ENCODE results near the gene PRDM1. TPM values are rescaled to one million over a fixed set of nuclear protein-coding genes. Genes with fewer than 3 reads are reported as not detected.

Gene PRDM1
- total RNA-seq, 4 donors from 2014 or later: 31.3 to 51.9 (median 40.9) TPM

GRCh38 chr6:106090001-106090400 lies 3.9 kb downstream of the PRDM1 start:
- no peak for DNase-seq (ENCODE audit: low spot score in 2 of 2)
- WGBS, 2 donors: 67 to 70% methylated on average over 4 of the region's 4 CpGs
- intact Hi-C loops (cut with DNase I; ENCODE audit: low total_unique reads): no loop called here
- H3K4me3 ChIP-seq (ENCODE audit: low read depth, poor library complexity, severe bottlenecking): no peak overlapping the region
- TF ChIP-seq POLR2A (IDR thresholded peaks at IDR 0.05) (no peak), CTCF (IDR thresholded peaks at IDR 0.05) (no peak)

- TF ChIP-seq POLR2A (IDR thresholded peaks at IDR 0.05) (no peak), CTCF (IDR thresholded peaks at IDR 0.05) (no peak)
- H3K4me3 ChIP-seq (ENCODE audit: low read depth, poor library complexity, severe bottlenecking): no peak overlapping the region
- WGBS, 2 donors: 93 to 96% methylated on average over 5 of the region's 5 CpGs
- intact Hi-C loops (cut with DNase I; ENCODE audit: low total_unique reads): no loop called here
- no peak for DNase-seq (ENCODE audit: low spot score in 2 of 2)
Measured at GRCh38 chr6:106092279-106092678, 6.1 kb downstream of the PRDM1 start.

GRCh38 chr6:106094261-106094963 lies 8.3 kb downstream of the PRDM1 start:
- intact Hi-C loops (cut with DNase I; ENCODE audit: low total_unique reads): no loop called here
- TF ChIP-seq CTCF (IDR thresholded peaks at IDR 0.05): no peak
- no peak for TF ChIP-seq POLR2A (IDR thresholded peaks at IDR 0.05)
- DNase-seq (ENCODE audit: low spot score in 2 of 2): no peak
- 79 to 80% methylated on average over 7 of the region's 7 CpGs for WGBS, 2 donors
- no peak overlapping the region for H3K4me3 ChIP-seq (ENCODE audit: low read depth, poor library complexity, severe bottlenecking)

GRCh38 chr6:106094964-106095335 lies 8.8 kb downstream of the PRDM1 start:
- H3K4me3 ChIP-seq (ENCODE audit: low read depth, poor library complexity, severe bottlenecking): no peak overlapping the region
- DNase-seq (ENCODE audit: low spot score in 2 of 2): no peak
- intact Hi-C loops (cut with DNase I; ENCODE audit: low total_unique reads): no loop called here
- TF ChIP-seq POLR2A (IDR thresholded peaks at IDR 0.05) (no peak), CTCF (IDR thresholded peaks at IDR 0.05) (no peak)
- 94 to 95% methylated on average over 2 of the region's 2 CpGs for WGBS, 2 donors

- DNase-seq (ENCODE audit: low spot score in 2 of 2): peak in 1 of 2 donors; percentile 49
- peak overlapping the region; percentile 7 for H3K4me3 ChIP-seq (ENCODE audit: low read depth, poor library complexity, severe bottlenecking)
- 2 to 3% methylated on average over 19 of the region's 19 CpGs for WGBS, 2 donors
- intact Hi-C loops (cut with DNase I; ENCODE audit: low total_unique reads): no loop called here
- no peak for TF ChIP-seq CTCF (IDR thresholded peaks at IDR 0.05)
Measured at GRCh38 chr6:106097411-106098231, 11.5 kb downstream of the PRDM1 start.
